Measurements from ENCODE around the gene HMGXB4.

HMGXB4 gene

GRCh38 chr22:35215993-35216392, 41.3 kb upstream of the HMGXB4 start:
- no peak for DNase-seq (ENCODE audit: extremely low spot score)
- CTCF ChIA-PET, result interaction anchor here (8.8 kb wide), 1 partner anchor 16 kb away, joined by 61 read pairs; no protein-coding TSS in a partner anchor
- POLR2A ChIA-PET, result no interaction called here
- TF ChIP-seq CTCF (IDR thresholded peaks at IDR 0.05; ENCODE audit: control extremely low read depth, extremely low read depth, low read depth, missing control alignments), result no peak

GRCh38 chr22:35217527-35217926, 39.8 kb upstream of the HMGXB4 start:
- TF ChIP-seq CTCF (IDR thresholded peaks at IDR 0.05; ENCODE audit: control extremely low read depth, extremely low read depth, low read depth, missing control alignments), result no peak
- ChIA-PET POLR2A (no interaction called here), CTCF (interaction anchor here (8.8 kb wide), 1 partner anchor 15 kb away, joined by 61 read pairs; no protein-coding TSS in a partner anchor)
- no peak for DNase-seq (ENCODE audit: extremely low spot score)

GRCh38 chr22:35218079-35218478, 39.2 kb upstream of the HMGXB4 start:
- ChIA-PET POLR2A (no interaction called here), CTCF (interaction anchor here (8.8 kb wide), 1 partner anchor 14 kb away, joined by 61 read pairs; no protein-coding TSS in a partner anchor)
- TF ChIP-seq CTCF (IDR thresholded peaks at IDR 0.05; ENCODE audit: control extremely low read depth, extremely low read depth, low read depth, missing control alignments), result no peak
- no peak for DNase-seq (ENCODE audit: extremely low spot score)

GRCh38 chr22:35219012-35219411, 38.3 kb upstream of the HMGXB4 start:
- TF ChIP-seq CTCF (IDR thresholded peaks at IDR 0.05; ENCODE audit: control extremely low read depth, extremely low read depth, low read depth, missing control alignments), result no peak
- ChIA-PET POLR2A (no interaction called here), CTCF (interaction anchor here (8.8 kb wide), 1 partner anchor 13 kb away, joined by 61 read pairs; no protein-coding TSS in a partner anchor)
- DNase-seq (ENCODE audit: extremely low spot score), result no peak

- POLR2A ChIA-PET, result no interaction called here
- TF ChIP-seq CTCF (IDR thresholded peaks at IDR 0.05; ENCODE audit: control extremely low read depth, extremely low read depth, low read depth, missing control alignments), result no peak
- CTCF ChIA-PET, result interaction anchor here (1.1 to 8.8 kb wide), 5 partner anchors 10 to 196 kb away, joined by 3 to 61 read pairs (median 6); no protein-coding TSS in a partner anchor
These were observed 37.1 kb upstream of the HMGXB4 start for GRCh38 chr22:35220221-35220620.

GRCh38 chr22:35225010-35225409, 32.3 kb upstream of the HMGXB4 start:
- POLR2A ChIA-PET, result no interaction called here
- DNase-seq (ENCODE audit: extremely low spot score), result no peak
- TF ChIP-seq CTCF (IDR thresholded peaks at IDR 0.05; ENCODE audit: control extremely low read depth, extremely low read depth, low read depth, missing control alignments), result no peak
- CTCF ChIA-PET, result no interaction called here

More at GRCh38 chr22:35220221-35220620, 37.1 kb upstream of the HMGXB4 start:
- no peak for DNase-seq (ENCODE audit: extremely low spot score)

Measured in GM10248 (cell line).